CD4-positive, alpha-beta memory T cell (primary cell): Measurements from ENCODE around the gene RBM39. TPM values are rescaled to one million over a fixed set of nuclear protein-coding genes. Genes with fewer than 3 reads are reported as not detected.

Source experiments
- CTCF ChIA-PET: fragments of 350-600 bp; sonication (Branson Sonifier 250); formaldehyde crosslinking; loops from one replicate; lab custom pipeline; 2021; ENCODE audit warnings: inconsistent platforms; ENCODE audit not compliant: partially characterized antibody; lab: Charles Lee
- POLR2A ChIA-PET: fragments of 350-600 bp; sonication (Branson Sonifier 250); formaldehyde crosslinking; loops from one replicate; lab custom pipeline; 2021; ENCODE audit not compliant: partially characterized antibody; lab: Charles Lee
- DNase-seq, 5 donors: peaks; one replicate each; pipeline versions ENCODE4 v3.0.0 to v3.0.0-alpha.2; 2020 to 2022; ENCODE audit warnings: mixed read lengths in 1 of 5
- H3K27ac ChIP-seq: one replicate; pipeline ENCODE4 v1.7.0; 2013; ENCODE audit warnings: low read depth, low read length
- H3K27me3 ChIP-seq: 2 replicates; pipeline ENCODE4 v1.7.0; 2013; ENCODE audit warnings: mild to moderate bottlenecking, low read length, moderate library complexity; ENCODE audit not compliant: insufficient read depth
- H3K36me3 ChIP-seq: 2 replicates; pipeline ENCODE4 v1.7.0; 2013; ENCODE audit warnings: mild to moderate bottlenecking, low read length, moderate library complexity; ENCODE audit not compliant: insufficient read depth
- H3K4me1 ChIP-seq: 2 replicates; pipeline ENCODE4 v1.7.0; 2013; ENCODE audit warnings: mild to moderate bottlenecking, low read length, moderate library complexity; ENCODE audit not compliant: insufficient read depth
- H3K4me3 ChIP-seq, 2 donors: one replicate each; pipeline ENCODE4 v1.7.0; 2013; ENCODE audit warnings: low read length in 2 of 2, mild to moderate bottlenecking in 1 of 2
- H3K9me3 ChIP-seq, 2 donors: one replicate each; pipeline ENCODE4 v1.7.0; 2013; ENCODE audit warnings: low read length in 2 of 2, control low read depth in 1 of 2; ENCODE audit not compliant: control insufficient read depth in 1 of 2
- H3K27ac Mint-ChIP-seq, 7 donors: one replicate each; pipeline ENCODE4 v1.8.0; 2020 to 2021; ENCODE audit warnings: mixed read lengths in 7 of 7, mild to moderate bottlenecking in 6 of 7, inconsistent platforms in 3 of 7, moderate library complexity in 3 of 7
- H3K27me3 Mint-ChIP-seq, 2 donors: one replicate each; pipeline ENCODE4 v1.8.0; 2020 to 2021; ENCODE audit warnings: mixed read lengths in 2 of 2
- H3K36me3 Mint-ChIP-seq, 2 donors: one replicate each; pipeline ENCODE4 v1.8.0; 2020 to 2021; ENCODE audit warnings: mixed read lengths in 2 of 2, inconsistent platforms in 1 of 2, mild to moderate bottlenecking in 1 of 2
- H3K4me1 Mint-ChIP-seq, 4 donors: one replicate each; pipeline ENCODE4 v1.8.0; 2020 to 2021; ENCODE audit warnings: mixed read lengths in 4 of 4, mild to moderate bottlenecking in 1 of 4
- H3K4me3 Mint-ChIP-seq, 8 donors: one replicate each; pipeline ENCODE4 v1.8.0; 2020 to 2021; ENCODE audit warnings: mixed read lengths in 8 of 8, mild to moderate bottlenecking in 7 of 8, moderate library complexity in 6 of 8, inconsistent platforms in 3 of 8
- H3K9me3 Mint-ChIP-seq, 8 donors: one replicate each; pipeline ENCODE4 v1.8.0; 2020 to 2021; ENCODE audit warnings: mixed read lengths in 8 of 8, mild to moderate bottlenecking in 5 of 8, inconsistent platforms in 3 of 8, moderate library complexity in 1 of 8
- intact Hi-C: fragments of 100-400 bp; cut with micrococcal nuclease; formaldehyde crosslinking; loops from one replicate; pipeline ENCODE4 v1.15.1; 2023
- polyA plus RNA-seq, 2 donors: library from polyadenylated mRNA; unstranded; fragments of 300-500 nt; fragmentation: Illumina TruSeq; gene quantifications; one replicate each; pipeline ENCODE4 v1.2.3, GENCODE V29; 2021
- total RNA-seq, 2 experiments: library from RNA; stranded (reverse); gene quantifications; one replicate each; pipeline ENCODE4 v1.2.3, GENCODE V29; 2021

The RBM39 gene
- total and polyA plus RNA-seq, 4 experiments from 2014 or later, result 76.7 to 665 (median 392) TPM

DNA sequence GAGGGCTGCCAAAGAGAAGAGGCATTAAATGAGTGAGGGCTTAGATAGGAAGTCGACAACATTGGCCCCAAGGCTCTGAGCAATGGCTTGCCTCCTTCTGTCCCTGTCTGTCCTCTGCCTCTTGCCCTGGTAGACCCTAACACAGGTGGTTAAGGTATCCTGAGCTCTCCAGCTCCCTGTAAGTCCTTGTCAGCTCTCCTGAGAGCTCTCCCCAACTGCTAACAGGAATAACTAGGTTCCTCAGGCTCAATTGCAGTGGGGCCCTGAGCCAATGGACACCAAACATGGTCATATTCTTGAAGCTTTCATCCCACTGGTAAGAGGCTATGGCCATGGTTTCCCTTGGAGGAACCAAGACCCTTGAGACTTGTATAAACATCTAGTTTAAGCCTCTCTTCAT is 72.4 kb downstream of the RBM39 start:
- no peaks in the 10 kb centered on the region for H3K9me3 Mint-ChIP-seq
- ChIA-PET POLR2A (interaction anchor here (1.7 to 1.9 kb wide), 2 partner anchors 54 to 73 kb away, joined by 5 to 6 read pairs; partner anchors contain the start of genes RBM39 and SPAG4), CTCF (no interaction called here)
- H3K4me1 Mint-ChIP-seq, result peaks cover 0 to 4% (median 3%) of the 10 kb centered on the region in 4 donors
- DNase-seq, result no peak
- H3K27me3 Mint-ChIP-seq, result no peaks in the 10 kb centered on the region
- H3K4me3 ChIP-seq, result no peak overlapping the region
- no peak overlapping the region for H3K4me3 Mint-ChIP-seq
- no peaks in the 10 kb centered on the region for H3K27me3 ChIP-seq
- no peak overlapping the region for H3K27ac ChIP-seq
- H3K36me3 ChIP-seq, result peaks cover 40% of the 10 kb centered on the region
- intact Hi-C loops, result no loop called here
- H3K36me3 Mint-ChIP-seq, result peaks cover 45 to 50% of the 10 kb centered on the region in 2 donors
- no peaks in the 10 kb centered on the region for H3K9me3 ChIP-seq
- peaks cover 4% of the 10 kb centered on the region for H3K4me1 ChIP-seq
- peak overlapping the region in 2 of 7 donors; percentile 17 to 32 for H3K27ac Mint-ChIP-seq

DNA sequence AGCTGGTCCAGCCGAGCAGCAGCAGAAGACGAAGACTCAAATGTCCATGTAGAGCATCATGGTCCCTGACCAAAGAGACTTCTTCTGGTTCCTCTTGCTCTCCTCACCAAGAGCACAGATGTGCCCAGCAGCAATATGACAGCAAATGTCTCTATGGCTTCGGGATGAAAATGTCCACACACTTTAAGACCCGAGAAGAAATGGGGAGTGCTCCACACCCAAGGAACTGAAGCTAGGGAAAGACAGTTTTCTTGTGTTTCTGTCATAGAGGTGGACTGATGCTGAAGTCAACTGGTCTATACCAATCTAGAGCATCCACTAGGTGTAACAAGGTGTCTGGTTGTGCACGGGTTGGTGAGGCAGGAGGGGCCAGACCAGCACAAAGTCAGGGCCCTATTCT is 72.8 kb downstream of the RBM39 start:
- no peaks in the 10 kb centered on the region for H3K9me3 Mint-ChIP-seq
- no peaks in the 10 kb centered on the region for H3K27me3 Mint-ChIP-seq
- H3K27ac Mint-ChIP-seq, result peak overlapping the region in 1 of 7 donors; percentile 17
- DNase-seq, result no peak
- no peaks in the 10 kb centered on the region for H3K27me3 ChIP-seq
- H3K4me3 ChIP-seq, result no peak overlapping the region
- ChIA-PET CTCF (interaction anchor here (1.5 kb wide), 1 partner anchor 50 kb away, joined by 5 read pairs; no protein-coding TSS in a partner anchor), POLR2A (interaction anchor here (0.8 to 1.9 kb wide), 4 partner anchors 50 to 285 kb away, joined by 3 to 6 read pairs (median 4); partner anchors contain the start of genes RBM39 and SPAG4)
- peaks cover 0 to 5% (median 3%) of the 10 kb centered on the region in 4 donors for H3K4me1 Mint-ChIP-seq
- no peak overlapping the region for H3K4me3 Mint-ChIP-seq
- H3K9me3 ChIP-seq, result no peaks in the 10 kb centered on the region
- peaks cover 4% of the 10 kb centered on the region for H3K4me1 ChIP-seq
- no peak overlapping the region for H3K27ac ChIP-seq
- peaks cover 36% of the 10 kb centered on the region for H3K36me3 ChIP-seq
- peaks cover 41 to 47% of the 10 kb centered on the region in 2 donors for H3K36me3 Mint-ChIP-seq
- intact Hi-C loops, result no loop called here

DNA sequence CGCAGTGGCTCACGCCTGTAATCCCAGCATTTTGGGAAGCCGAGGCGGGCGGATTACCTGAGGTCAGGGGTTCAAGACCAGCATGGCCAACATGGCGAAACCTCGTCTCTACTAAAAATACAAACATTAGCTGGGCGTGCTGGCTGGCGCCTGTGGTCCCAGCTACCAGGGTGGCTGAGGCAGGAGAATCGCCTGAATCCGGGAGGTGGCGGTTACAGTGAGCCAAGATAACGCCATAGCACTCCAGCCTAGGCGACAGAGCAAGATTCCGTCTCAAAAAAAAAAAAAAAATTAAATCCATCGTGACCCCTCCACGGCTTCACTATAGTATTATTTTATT is 76.1 kb downstream of the RBM39 start:
- intact Hi-C loops, result no loop called here
- Mint-ChIP-seq H3K9me3 (no peaks in the 10 kb centered on the region), H3K4me1 (peaks cover 0 to 38% (median 25%) of the 10 kb centered on the region in 4 donors), H3K27ac (peak overlapping the region in 6 of 7 donors; percentile 6 to 79 (median 40)), H3K36me3 (peaks cover 26 to 34% of the 10 kb centered on the region in 2 donors), H3K4me3 (peak overlapping the region in 7 of 8 donors; percentile 12 to 66 (median 32)), H3K27me3 (no peaks in the 10 kb centered on the region)
- DNase-seq, result no peak
- ChIA-PET POLR2A (interaction anchor here (1.9 to 4.5 kb wide), 3 partner anchors 77 to 124 kb away, joined by 5 to 106 read pairs (median 18); partner anchors contain the start of genes ERGIC3, PHF20 and RBM39), CTCF (interaction anchor here (0.7 to 1.1 kb wide), 4 partner anchors 11 to 218 kb away, joined by 3 to 4 read pairs (median 3); no protein-coding TSS in a partner anchor)
- Histone ChIP-seq H3K36me3 (peaks cover 21% of the 10 kb centered on the region), H3K4me3 (no peak overlapping the region), H3K27me3 (no peaks in the 10 kb centered on the region), H3K9me3 (no peaks in the 10 kb centered on the region), H3K27ac (no peak overlapping the region), H3K4me1 (peaks cover 37% of the 10 kb centered on the region)

DNA sequence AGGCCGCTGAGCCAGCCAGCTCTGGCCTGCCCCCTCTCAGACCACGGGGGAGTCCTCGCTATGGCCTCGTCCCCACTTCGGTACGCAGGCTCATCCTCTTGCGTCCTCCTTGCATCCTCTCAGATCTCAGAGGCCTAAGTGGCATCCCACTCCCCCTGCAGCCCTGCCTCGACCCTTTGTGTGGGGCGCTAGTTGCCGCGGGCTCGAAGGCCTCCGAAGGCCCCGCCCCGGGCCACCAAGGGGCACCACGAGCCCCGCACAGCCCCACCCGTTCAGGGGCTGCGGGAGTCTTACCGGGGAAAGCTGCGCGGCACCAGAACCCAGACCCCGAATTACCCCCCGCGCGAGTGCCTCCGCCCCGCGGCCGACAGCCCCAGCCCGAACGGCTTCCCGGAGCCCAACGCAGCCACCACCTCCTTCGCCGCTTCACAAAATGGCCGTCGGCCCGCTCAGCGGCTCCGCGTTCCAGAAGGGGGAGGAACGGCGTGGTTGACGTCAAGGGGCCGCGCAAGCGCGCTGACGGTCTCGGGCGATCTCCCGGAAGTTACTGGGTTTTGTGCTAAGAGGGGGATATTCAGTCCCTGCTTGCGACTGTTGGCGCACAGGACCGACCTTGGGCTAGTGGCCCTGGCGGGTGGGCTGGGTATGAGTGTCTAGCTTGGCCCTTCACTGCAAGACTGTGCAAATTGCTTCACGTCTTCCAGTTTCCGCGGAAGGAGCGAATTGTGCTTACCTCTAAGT is 77.4 kb downstream of the RBM39 start, which contains the start of the genes CPNE1 and RBM12:
TSS of gene CPNE1 (minus strand) at position 435 of the 741 bp plus-strand sequence. CDS start 31,977 bp downstream, outside the sequence.
TSS of gene RBM12 (minus strand) at position 435 of the 741 bp plus-strand sequence. CDS start 9,578 bp downstream, outside the sequence.
- H3K4me1 Mint-ChIP-seq, result peaks cover 0 to 51% (median 36%) of the 10 kb centered on the region in 4 donors

DNA sequence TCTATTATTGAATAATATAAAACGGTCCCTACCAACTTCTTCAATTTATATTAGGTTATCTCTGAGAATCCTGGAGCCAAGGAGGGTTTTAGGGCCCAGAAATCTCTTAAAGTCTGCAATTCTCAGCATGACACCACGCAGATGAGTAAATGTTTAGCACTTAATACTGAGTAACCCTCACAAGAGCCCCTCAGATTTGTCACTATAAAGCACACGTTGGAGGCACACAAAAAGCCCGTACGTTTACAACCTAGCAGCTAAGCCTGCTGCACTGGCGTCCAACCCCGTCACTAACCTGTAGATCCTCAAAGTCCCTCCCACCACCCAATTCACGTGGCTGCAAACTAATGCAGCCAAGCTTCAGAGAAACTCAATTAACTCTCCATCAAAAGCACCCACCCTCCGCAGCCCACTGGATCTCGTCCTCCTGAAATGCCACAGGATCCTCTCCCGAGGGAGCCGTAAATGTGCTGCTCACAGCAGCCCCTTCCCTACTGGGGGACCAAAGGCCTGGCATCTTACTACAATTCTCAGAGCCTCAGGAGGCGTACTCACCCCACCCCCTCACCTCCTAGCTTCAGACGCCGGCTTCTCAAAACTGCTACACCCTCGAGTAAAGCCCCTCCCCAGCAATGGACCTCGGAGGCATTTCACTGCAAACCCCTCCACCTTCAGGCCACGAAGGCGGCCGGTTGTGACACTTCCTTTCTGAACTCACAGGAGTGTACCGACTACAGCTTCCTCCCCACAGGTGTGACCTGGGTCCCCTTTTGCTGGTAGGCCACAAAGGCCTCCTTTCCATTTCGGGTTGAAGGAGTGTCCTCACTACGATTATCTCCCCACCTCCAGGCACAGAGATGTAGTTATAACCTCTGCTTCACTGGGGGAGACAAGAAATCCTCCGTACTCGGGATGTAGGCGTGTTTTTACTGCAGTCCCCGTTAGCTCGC is 78.3 kb downstream of the RBM39 start:
- Histone ChIP-seq H3K27me3 (no peaks in the 10 kb centered on the region), H3K27ac (peak overlapping the region; percentile 99), H3K9me3 (no peaks in the 10 kb centered on the region), H3K4me3 (peak overlapping the region; percentile 98 to 99), H3K36me3 (peaks cover 1% of the 10 kb centered on the region), H3K4me1 (peaks cover 58% of the 10 kb centered on the region)
- no peaks in the 10 kb centered on the region for H3K27me3 Mint-ChIP-seq
- peaks cover 6 to 16% of the 10 kb centered on the region in 2 donors for H3K36me3 Mint-ChIP-seq
- H3K4me3 Mint-ChIP-seq, result peak overlapping the region; percentile 88 to 98 (median 97)
- H3K4me1 Mint-ChIP-seq, result peaks cover 0 to 60% (median 42%) of the 10 kb centered on the region in 4 donors
- H3K9me3 Mint-ChIP-seq, result no peaks in the 10 kb centered on the region
- POLR2A ChIA-PET, result interaction anchor here (0.7 to 4.5 kb wide), 35 partner anchors 9 to 1345 kb away, joined by 3 to 106 read pairs (median 4); partner anchors contain the start of genes CEP250, EDEM2, ERGIC3 and NFS1
- CTCF ChIA-PET, result interaction anchor here (1.0 to 3.1 kb wide), 6 partner anchors 44 to 291 kb away, joined by 3 to 22 read pairs (median 4); partner anchors contain the start of genes SCAND1 and SPAG4
- DNase-seq, result peak; percentile 72 to 86 (median 77)
- peak overlapping the region; percentile 95 to 100 (median 99) for H3K27ac Mint-ChIP-seq
- intact Hi-C loops, result loop anchor here (1.0 to 5.0 kb wide), 5 partner anchors 36 to 289 kb away; partner anchors contain the start of genes NFS1, RBM39, ROMO1 and SCAND1

More for the DNA sequence above, 77.4 kb downstream of the RBM39 start, which contains the start of the genes CPNE1 and RBM12:
- H3K9me3 ChIP-seq, result no peaks in the 10 kb centered on the region
- peak within 1 kb of the TSS; percentile 95 to 100 (median 99) for H3K27ac Mint-ChIP-seq
- intact Hi-C loops, result loop anchor here (1.0 to 5.0 kb wide), 5 partner anchors 35 to 288 kb away; partner anchors contain the start of genes NFS1, RBM39, ROMO1 and SCAND1
- H3K27ac ChIP-seq, result peak within 1 kb of the TSS; percentile 99
- peak within 1 kb of the TSS; percentile 88 to 98 (median 97) for H3K4me3 Mint-ChIP-seq
- H3K27me3 ChIP-seq, result no peaks in the 10 kb centered on the region
- peak within 1 kb of the TSS; percentile 98 to 99 for H3K4me3 ChIP-seq
- H3K4me1 ChIP-seq, result peaks cover 50% of the 10 kb centered on the region
- POLR2A ChIA-PET, result interaction anchor here (0.7 to 4.5 kb wide), 33 partner anchors 9 to 518 kb away, joined by 3 to 106 read pairs (median 5); partner anchors contain the start of genes CEP250, EDEM2, ERGIC3 and NFS1
- CTCF ChIA-PET, result interaction anchor here (0.7 to 3.1 kb wide), 4 partner anchors 45 to 290 kb away, joined by 3 to 22 read pairs (median 7); partner anchors contain the start of gene SCAND1
- peaks cover 10% of the 10 kb centered on the region for H3K36me3 ChIP-seq
- H3K36me3 Mint-ChIP-seq, result peaks cover 13 to 22% of the 10 kb centered on the region in 2 donors
- H3K9me3 Mint-ChIP-seq, result no peaks in the 10 kb centered on the region
- peak; percentile 94 to 95 (median 95) for DNase-seq
- no peaks in the 10 kb centered on the region for H3K27me3 Mint-ChIP-seq

DNA sequence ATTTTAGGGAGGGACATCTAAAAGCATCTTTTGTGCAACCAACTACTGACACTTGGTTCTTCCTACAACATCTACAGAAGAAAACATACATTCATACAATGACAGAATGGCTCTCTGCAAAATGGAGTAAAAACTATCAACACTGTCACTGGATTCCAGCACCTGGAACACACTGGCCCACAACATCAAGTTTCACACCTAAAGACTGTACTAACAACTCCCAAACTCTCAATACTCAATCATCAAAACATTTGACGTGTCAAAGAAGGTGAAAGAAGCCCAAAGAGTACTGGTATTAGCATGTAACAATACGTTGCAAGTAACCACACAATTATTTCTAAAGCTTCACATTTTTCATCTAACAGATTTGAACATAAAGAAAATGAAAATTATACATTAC is 79.5 kb downstream of the RBM39 start:
- H3K27me3 Mint-ChIP-seq, result no peaks in the 10 kb centered on the region
- no peak for DNase-seq
- H3K27ac ChIP-seq, result peak overlapping the region; percentile 99
- H3K4me3 ChIP-seq, result peak overlapping the region; percentile 13 to 32
- H3K27ac Mint-ChIP-seq, result peak overlapping the region; percentile 95 to 100 (median 99)
- H3K4me3 Mint-ChIP-seq, result peak overlapping the region; percentile 88 to 98 (median 97)
- no peaks in the 10 kb centered on the region for H3K27me3 ChIP-seq
- H3K4me1 Mint-ChIP-seq, result peaks cover 0 to 72% (median 46%) of the 10 kb centered on the region in 4 donors
- no peaks in the 10 kb centered on the region for H3K9me3 Mint-ChIP-seq
- CTCF ChIA-PET, result interaction anchor here (1.4 to 3.1 kb wide), 4 partner anchors 43 to 179 kb away, joined by 3 to 22 read pairs (median 4); partner anchors contain the start of gene SPAG4
- no peaks in the 10 kb centered on the region for H3K9me3 ChIP-seq
- no peaks in the 10 kb centered on the region for H3K36me3 ChIP-seq
- POLR2A ChIA-PET, result interaction anchor here (1.8 to 4.5 kb wide), 9 partner anchors 8 to 291 kb away, joined by 6 to 106 read pairs (median 25); partner anchors contain the start of genes RBM39, SCAND1 and SPAG4
- peaks cover 0 to 13% of the 10 kb centered on the region in 2 donors for H3K36me3 Mint-ChIP-seq
- H3K4me1 ChIP-seq, result peaks cover 68% of the 10 kb centered on the region
- intact Hi-C loops, result loop anchor here (5.0 kb wide), 2 partner anchors 60 to 290 kb away; partner anchors contain the start of gene SCAND1
